Neural cell (in vitro differentiated cells): ENCODE measurements around the gene ANKRD13A. TPM values are rescaled to one million over a fixed set of nuclear protein-coding genes. Genes with fewer than 3 reads are reported as not detected.

Source experiments
- H2AFZ ChIP-seq: fragments of 200-600, 300-800 bp; sonication (generic), shearing (Covaris generic); 2 replicates; pipeline ENCODE4 v1.6.0; 2014; ENCODE audit warnings: low read depth, mild to moderate bottlenecking, antibody characterized with exemption, low read length, moderate library complexity
- H3F3A ChIP-seq: fragments of 200-600 bp; shearing (Covaris generic); 2 replicates; pipeline ENCODE4 v1.6.1; 2016; ENCODE audit warnings: mild to moderate bottlenecking, moderate library complexity, mixed read lengths, antibody characterized with exemption, low read length; ENCODE audit not compliant: insufficient read depth, poor library complexity, severe bottlenecking
- H3K27ac ChIP-seq: fragments of 200-600, 300-800 bp; sonication (generic), shearing (Covaris generic); 2 replicates; pipeline ENCODE4 v1.5.1; 2014; ENCODE audit warnings: mild to moderate bottlenecking, low read length, moderate library complexity
- H3K27me3 ChIP-seq: fragments of 300-800, 200-600 bp; sonication (generic), shearing (Covaris generic); 2 replicates; pipeline ENCODE4 v1.6.0; 2014; ENCODE audit warnings: mild to moderate bottlenecking, low read depth, low read length, moderate library complexity; ENCODE audit not compliant: insufficient read depth
- H3K36me3 ChIP-seq: fragments of 300-800, 200-600 bp; sonication (generic), shearing (Covaris generic); 2 replicates; pipeline ENCODE4 v1.5.1; 2014; ENCODE audit warnings: mild to moderate bottlenecking, antibody characterized with exemption, low read length, moderate library complexity; ENCODE audit not compliant: insufficient read depth
- H3K4me2 ChIP-seq: fragments of 300-800, 200-600 bp; sonication (generic), shearing (Covaris generic); 2 replicates; pipeline ENCODE4 v1.6.0; 2014; ENCODE audit warnings: mild to moderate bottlenecking, low read length
- H3K4me3 ChIP-seq: fragments of 300-800, 200-600 bp; sonication (generic), shearing (Covaris generic); 2 replicates; pipeline ENCODE4 v1.5.1; 2014; ENCODE audit warnings: mild to moderate bottlenecking, low read length, moderate library complexity
- H3K79me2 ChIP-seq: fragments of 200-600 bp; shearing (Covaris generic); replicated peaks from 2 replicates; pipeline ENCODE4 v1.6.0; 2014; ENCODE audit warnings: mild to moderate bottlenecking, low read length, moderate library complexity; ENCODE audit not compliant: insufficient read depth
- H3K9ac ChIP-seq: fragments of 300-800, 200-600 bp; sonication (generic), shearing (Covaris generic); 2 replicates; pipeline ENCODE4 v1.6.1; 2016; ENCODE audit warnings: mild to moderate bottlenecking, low read length, mixed read lengths
- H3K9me2 ChIP-seq: fragments of 200-600 bp; shearing (Covaris generic); 2 replicates; pipeline ENCODE4 v1.6.1; 2016; ENCODE audit warnings: mild to moderate bottlenecking, low read length, mixed read lengths; ENCODE audit not compliant: insufficient read depth
- H3K9me3 ChIP-seq: fragments of 200-600, 300-800 bp; sonication (generic), shearing (Covaris generic); 2 replicates; pipeline ENCODE4 v1.6.1; 2016; ENCODE audit warnings: mild to moderate bottlenecking, mixed run types, low read length, moderate library complexity, mixed read lengths
- H4K20me1 ChIP-seq: fragments of 200-600 bp; shearing (Covaris generic); 2 replicates; pipeline ENCODE4 v1.6.1; 2016; ENCODE audit warnings: mild to moderate bottlenecking, mixed run types; ENCODE audit not compliant: insufficient read depth
- CTCF ChIP-seq: fragments of 450-650 bp; IDR thresholded peaks from 2 replicates; pipeline ENCODE4 v1.5.1; 2014; ENCODE audit warnings: antibody characterized with exemption, mild to moderate bottlenecking, moderate library complexity; ENCODE audit not compliant: poor library complexity, severe bottlenecking
- EP300 ChIP-seq: fragments of 450-650 bp; conservative IDR thresholded peaks from 2 replicates; pipeline ENCODE4 v1.6.1; 2014; ENCODE audit warnings: antibody characterized with exemption, mild to moderate bottlenecking, moderate library complexity; ENCODE audit not compliant: poor library complexity, severe bottlenecking
- EZH2 ChIP-seq: fragments of 200-600, 300-800 bp; shearing (Covaris generic), sonication (generic); IDR thresholded peaks from 2 replicates; pipeline ENCODE4 v1.6.1; 2014; ENCODE audit warnings: antibody characterized with exemption, low read length, borderline replicate concordance, mild to moderate bottlenecking; ENCODE audit not compliant: insufficient read depth, poor library complexity, severe bottlenecking
- MXI1 ChIP-seq: fragments of 450-650 bp; conservative IDR thresholded peaks from 2 replicates; pipeline ENCODE4 v1.6.1; 2014; ENCODE audit warnings: antibody characterized with exemption, mild to moderate bottlenecking; ENCODE audit not compliant: poor library complexity, severe bottlenecking
- POLR2AphosphoS5 ChIP-seq: IDR thresholded peaks from 2 replicates; pipeline ENCODE4 v1.6.1; 2012
- RAD21 ChIP-seq: fragments of 450-650 bp; conservative IDR thresholded peaks from 2 replicates; pipeline ENCODE4 v1.6.1; 2014; ENCODE audit warnings: antibody characterized with exemption, mild to moderate bottlenecking, moderate library complexity
- REST ChIP-seq: IDR thresholded peaks from 2 replicates; pipeline ENCODE4 v1.6.1; 2012; ENCODE audit warnings: borderline replicate concordance
- SMC3 ChIP-seq: fragments of 450-650 bp; conservative IDR thresholded peaks from 2 replicates; pipeline ENCODE4 v1.6.1; 2014; ENCODE audit warnings: antibody characterized with exemption, mild to moderate bottlenecking, moderate library complexity; ENCODE audit not compliant: poor library complexity
- TAF1 ChIP-seq: IDR thresholded peaks from 2 replicates; pipeline ENCODE4 v1.6.1; 2012; ENCODE audit warnings: low read depth
- polyA plus RNA-seq: library from polyadenylated mRNA; depleted of rRNA; stranded (reverse); fragments of >200 nt; gene quantifications from 2 replicates; pipeline ENCODE4 v1.2.3, GENCODE V29; 2014

Gene ANKRD13A
- polyA plus RNA-seq, 1 donor from 2014 or later: 89.2 TPM

- H3K27me3 ChIP-seq: no peaks in the 10 kb centered on the region
- peaks cover 7% of the 10 kb centered on the region for H3K36me3 ChIP-seq
- TF ChIP-seq TAF1: no peak
- no peak for TF ChIP-seq EZH2
- no peak for TF ChIP-seq MXI1
- TF ChIP-seq RAD21: no peak
- TF ChIP-seq REST: no peak
- no peak for TF ChIP-seq EP300
- TF ChIP-seq CTCF: no peak
- TF ChIP-seq SMC3: no peak
- TF ChIP-seq POLR2AphosphoS5: no peak
- H3K27ac ChIP-seq: no peak overlapping the region
- no peaks in the 10 kb centered on the region for H3K79me2 ChIP-seq
- H2AFZ ChIP-seq: no peak overlapping the region
- H3F3A ChIP-seq: no peaks in the 10 kb centered on the region
- H4K20me1 ChIP-seq: no peaks in the 10 kb centered on the region
- H3K9me2 ChIP-seq: no peaks in the 10 kb centered on the region
- H3K9ac ChIP-seq: no peak overlapping the region
- no peaks in the 10 kb centered on the region for H3K9me3 ChIP-seq
- no peak overlapping the region for H3K4me2 ChIP-seq
- no peak overlapping the region for H3K4me3 ChIP-seq
These were observed 46.4 kb upstream of the ANKRD13A start for GRCh38 chr12:109952873-109953272.

GRCh38 chr12:109953656-109954055 is 45.6 kb upstream of the ANKRD13A start:
- Histone ChIP-seq H3K4me2 (no peak overlapping the region), H3K79me2 (no peaks in the 10 kb centered on the region), H3K36me3 (peaks cover 4% of the 10 kb centered on the region), H3K27me3 (no peaks in the 10 kb centered on the region), H3F3A (no peaks in the 10 kb centered on the region), H3K9me3 (no peaks in the 10 kb centered on the region), H2AFZ (no peak overlapping the region), H3K9me2 (no peaks in the 10 kb centered on the region), H3K9ac (no peak overlapping the region), H3K4me3 (no peak overlapping the region), H4K20me1 (no peaks in the 10 kb centered on the region), H3K27ac (no peak overlapping the region)
- TF ChIP-seq CTCF: no peak
- TF ChIP-seq EZH2: no peak
- no peak for TF ChIP-seq EP300
- no peak for TF ChIP-seq RAD21
- TF ChIP-seq MXI1: no peak
